OCI-LY7 (cell line): ENCODE data around the gene PPP2R5C.

Experiments used
- EZH2phosphoT487 ChIP-seq: fragments of 200-600 bp; sonication (generic); IDR thresholded peaks from 2 replicates; pipeline ENCODE4 v1.6.1; 2018; ENCODE audit warnings: low read depth, borderline replicate concordance, mild to moderate bottlenecking, mixed run types, antibody characterized with exemption, low read length, moderate library complexity, mixed read lengths
- TF ChIP-seq, protein P1 (sequence below): fragments of 200-600 bp; sonication (generic); conservative IDR thresholded peaks from 2 replicates; pipeline ENCODE4 v1.5.1; 2014; ENCODE audit warnings: mild to moderate bottlenecking, antibody characterized with exemption, low read length, moderate library complexity, mixed read lengths

DNA sequence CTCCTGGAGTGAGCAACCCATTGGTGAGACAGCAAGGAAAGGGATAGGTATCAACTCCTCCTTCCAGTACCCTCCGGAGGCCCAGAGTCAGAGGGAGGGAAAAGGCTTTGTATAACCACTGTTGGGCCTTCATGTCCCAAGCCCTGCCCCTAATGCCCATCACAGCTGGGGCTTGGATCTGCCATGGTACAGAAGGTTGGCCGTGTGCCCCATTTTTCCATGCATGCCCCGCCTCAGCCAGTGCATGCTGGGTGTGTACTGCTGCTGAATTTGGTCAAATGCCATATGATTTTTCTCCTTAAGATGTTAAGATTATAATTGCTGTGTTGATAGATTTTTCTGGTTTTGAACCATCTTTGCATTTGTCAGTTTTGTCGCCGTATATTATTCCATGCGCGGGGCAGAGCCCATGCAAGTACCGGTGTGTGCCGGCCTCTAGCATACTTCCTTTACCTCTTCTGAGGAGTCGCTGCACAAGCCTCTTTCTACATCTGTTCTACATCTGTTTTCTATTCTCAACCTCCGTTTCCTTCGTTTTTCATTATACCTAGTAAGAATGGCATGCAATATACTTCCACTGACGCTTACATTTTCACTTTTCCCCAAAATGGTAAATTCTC, 26.6 kb downstream of the PPP2R5C start:
- TF ChIP-seq, protein P1, sequence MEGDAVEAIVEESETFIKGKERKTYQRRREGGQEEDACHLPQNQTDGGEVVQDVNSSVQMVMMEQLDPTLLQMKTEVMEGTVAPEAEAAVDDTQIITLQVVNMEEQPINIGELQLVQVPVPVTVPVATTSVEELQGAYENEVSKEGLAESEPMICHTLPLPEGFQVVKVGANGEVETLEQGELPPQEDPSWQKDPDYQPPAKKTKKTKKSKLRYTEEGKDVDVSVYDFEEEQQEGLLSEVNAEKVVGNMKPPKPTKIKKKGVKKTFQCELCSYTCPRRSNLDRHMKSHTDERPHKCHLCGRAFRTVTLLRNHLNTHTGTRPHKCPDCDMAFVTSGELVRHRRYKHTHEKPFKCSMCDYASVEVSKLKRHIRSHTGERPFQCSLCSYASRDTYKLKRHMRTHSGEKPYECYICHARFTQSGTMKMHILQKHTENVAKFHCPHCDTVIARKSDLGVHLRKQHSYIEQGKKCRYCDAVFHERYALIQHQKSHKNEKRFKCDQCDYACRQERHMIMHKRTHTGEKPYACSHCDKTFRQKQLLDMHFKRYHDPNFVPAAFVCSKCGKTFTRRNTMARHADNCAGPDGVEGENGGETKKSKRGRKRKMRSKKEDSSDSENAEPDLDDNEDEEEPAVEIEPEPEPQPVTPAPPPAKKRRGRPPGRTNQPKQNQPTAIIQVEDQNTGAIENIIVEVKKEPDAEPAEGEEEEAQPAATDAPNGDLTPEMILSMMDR: no peak
- no peak for TF ChIP-seq EZH2phosphoT487
